Astrocyte (in vitro differentiated cells and primary cell): ENCODE data around the gene BUB1. TPM values are rescaled to one million over a fixed set of nuclear protein-coding genes. Genes with fewer than 3 reads are reported as not detected.
"Not testable (repeated sequence)": the region's sequence is repeated elsewhere in the genome, so short reads cannot be mapped to it uniquely, and the experiment has no call there.

Experiments used
- DNase-seq: peaks from one replicate; pipeline ENCODE4 v3.0.0-alpha.2; 2010; ENCODE audit warnings: low read depth
- FAIRE-seq: peaks from 2 replicates; lab custom pipeline; 2011; peaks lifted over from hg19 to GRCh38; lab: Jason Lieb, UNC
- H2AFZ ChIP-seq: 2 replicates; pipeline ENCODE4 v1.6.0; 2012; ENCODE audit warnings: low read depth, low read length, inconsistent platforms
- H3K27ac ChIP-seq: 2 replicates; pipeline ENCODE4 v1.5.1; 2011; ENCODE audit warnings: low read depth, low read length, inconsistent platforms
- H3K27me3 ChIP-seq: 2 replicates; pipeline ENCODE4 v1.6.0; 2011; ENCODE audit warnings: low read length, inconsistent platforms; ENCODE audit not compliant: insufficient read depth
- H3K36me3 ChIP-seq: 2 replicates; pipeline ENCODE4 v1.5.1; 2011; ENCODE audit warnings: low read length, inconsistent platforms; ENCODE audit not compliant: insufficient read depth
- H3K4me1 ChIP-seq: 2 replicates; pipeline ENCODE4 v1.5.1; 2011; ENCODE audit warnings: low read length, inconsistent platforms; ENCODE audit not compliant: insufficient read depth
- H3K4me2 ChIP-seq: 2 replicates; pipeline ENCODE4 v1.6.0; 2012; ENCODE audit warnings: low read length, inconsistent platforms
- H3K4me3 ChIP-seq: 2 replicates; pipeline ENCODE4 v1.5.1; 2011; ENCODE audit warnings: low read depth, mild to moderate bottlenecking, low read length, inconsistent platforms; ENCODE audit not compliant: insufficient read depth
- H3K79me2 ChIP-seq: 2 replicates; pipeline ENCODE4 v1.6.0; 2012; ENCODE audit warnings: mild to moderate bottlenecking, low read length, inconsistent platforms; ENCODE audit not compliant: insufficient read depth
- H3K9ac ChIP-seq: 2 replicates; pipeline ENCODE4 v1.6.0; 2012; ENCODE audit warnings: mild to moderate bottlenecking, low read length, inconsistent platforms
- H3K9me3 ChIP-seq: 2 replicates; pipeline ENCODE4 v1.5.1; 2012; ENCODE audit warnings: low read depth, mild to moderate bottlenecking, low read length, inconsistent platforms; ENCODE audit not compliant: insufficient read depth
- H4K20me1 ChIP-seq: 2 replicates; pipeline ENCODE4 v1.6.0; 2012; ENCODE audit warnings: low read length, inconsistent platforms; ENCODE audit not compliant: insufficient read depth
- H3K27ac Mint-ChIP-seq: one replicate; pipeline ENCODE4 v1.8.0; 2021; ENCODE audit warnings: mild to moderate bottlenecking, mixed read lengths; ENCODE audit not compliant: unreplicated experiment
- H3K27me3 Mint-ChIP-seq: one replicate; pipeline ENCODE4 v1.8.0; 2021; ENCODE audit warnings: low read depth, mixed read lengths; ENCODE audit not compliant: unreplicated experiment
- H3K36me3 Mint-ChIP-seq: one replicate; pipeline ENCODE4 v1.8.0; 2021; ENCODE audit warnings: low read depth, mixed read lengths; ENCODE audit not compliant: unreplicated experiment
- H3K4me1 Mint-ChIP-seq: one replicate; pipeline ENCODE4 v1.8.0; 2021; ENCODE audit warnings: low read depth, mixed read lengths; ENCODE audit not compliant: unreplicated experiment
- H3K4me3 Mint-ChIP-seq: one replicate; pipeline ENCODE4 v1.8.0; 2021; ENCODE audit warnings: mild to moderate bottlenecking, moderate library complexity, mixed read lengths; ENCODE audit not compliant: unreplicated experiment
- H3K9me3 Mint-ChIP-seq: one replicate; pipeline ENCODE4 v1.8.0; 2021; ENCODE audit warnings: mild to moderate bottlenecking, mixed read lengths; ENCODE audit not compliant: unreplicated experiment
- total RNA-seq: library from RNA; stranded (reverse); gene quantifications from 2 replicates; pipeline ENCODE4 v1.2.1, GENCODE V29; 2021

The BUB1 gene
- total RNA-seq, 1 donor from 2014 or later: 8.0 TPM

DNA sequence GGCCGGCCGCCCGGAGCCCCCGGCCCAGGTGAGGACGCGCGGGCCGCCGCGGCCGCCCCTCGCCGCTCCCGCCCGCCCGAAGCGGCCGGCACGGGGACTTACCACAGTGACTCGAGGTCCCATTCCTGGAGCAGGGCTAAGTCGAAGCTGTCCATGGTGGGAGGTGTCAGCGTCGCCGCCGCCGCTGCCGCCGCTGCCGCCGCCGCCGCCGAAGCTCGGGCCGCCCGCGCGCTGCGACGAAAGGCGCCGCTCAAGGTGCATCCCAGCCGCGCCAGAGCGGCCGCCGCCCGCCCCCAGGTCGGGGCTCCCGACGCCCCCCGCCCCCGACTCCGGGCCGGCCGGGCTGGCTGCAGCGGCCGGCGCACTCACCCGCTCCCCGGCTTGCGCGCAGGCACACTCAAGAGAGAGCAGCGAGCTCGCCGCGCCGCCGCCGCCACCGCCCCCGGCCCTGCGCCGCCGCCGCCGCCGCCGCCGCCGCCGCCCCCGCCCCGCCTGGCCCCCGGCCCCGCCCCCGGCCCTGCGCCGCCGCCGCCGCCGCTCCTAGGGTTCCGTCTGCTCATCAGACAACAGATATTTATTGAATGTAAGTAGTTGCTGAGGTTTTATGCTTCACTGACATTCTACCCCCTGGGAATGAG is 67.1 kb downstream of the BUB1 start:
- H3K4me1 Mint-ChIP-seq, H3K27me3 ChIP-seq, H3K36me3 ChIP-seq, H3K27ac ChIP-seq, H4K20me1 ChIP-seq, H3K9me3 Mint-ChIP-seq, H3K9ac ChIP-seq, H3K27ac Mint-ChIP-seq, H3K36me3 Mint-ChIP-seq, H3K27me3 Mint-ChIP-seq, H3K9me3 ChIP-seq, H3K4me2 ChIP-seq, FAIRE-seq, H3K4me3 Mint-ChIP-seq, H3K4me1 ChIP-seq, H2AFZ ChIP-seq, H3K79me2 ChIP-seq, H3K4me3 ChIP-seq, DNase-seq: not testable (repeated sequence)

DNA sequence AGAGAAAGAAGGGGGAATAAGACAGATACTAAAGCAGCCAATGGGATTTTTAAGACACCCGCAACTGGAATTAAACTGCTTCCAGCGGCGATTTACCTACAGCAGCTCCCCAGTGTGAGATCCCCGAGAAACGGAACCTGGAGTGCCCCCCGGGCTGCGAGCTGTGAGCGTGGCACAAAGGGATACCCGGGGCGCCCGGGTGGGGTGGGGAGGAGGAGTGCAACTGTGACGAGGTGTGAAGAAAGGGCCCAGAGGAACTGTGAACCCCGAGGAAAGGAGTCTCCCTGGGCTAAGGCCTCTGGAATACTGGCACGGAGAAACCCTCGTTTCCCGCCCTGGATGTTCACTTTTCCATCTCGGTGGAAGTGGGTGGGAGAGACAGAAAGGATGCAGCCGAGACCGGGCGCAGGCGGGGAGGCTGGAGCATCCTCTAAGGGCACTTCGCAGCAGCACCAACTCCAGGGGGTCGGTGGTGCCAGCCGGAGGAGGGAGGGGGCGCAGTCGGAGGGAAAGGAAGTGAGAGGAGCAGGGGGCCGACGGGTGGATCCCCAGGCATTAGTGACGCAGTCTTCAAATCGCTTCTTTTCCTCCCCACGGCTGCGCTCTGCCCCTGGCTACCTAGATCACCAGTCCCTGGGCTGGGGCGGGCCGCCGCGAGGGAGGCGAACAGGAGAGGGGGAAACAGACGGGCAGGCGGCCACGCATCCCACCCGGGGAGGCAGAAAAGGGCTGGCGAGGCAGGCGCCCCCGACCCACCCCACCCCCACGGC is 67.8 kb downstream of the BUB1 start:
- not testable (repeated sequence) for FAIRE-seq, H3K9me3 Mint-ChIP-seq, H3K4me3 ChIP-seq, H3K27me3 ChIP-seq, H3K36me3 Mint-ChIP-seq, H3K4me3 Mint-ChIP-seq, H3K9me3 ChIP-seq, H3K36me3 ChIP-seq, H4K20me1 ChIP-seq, H3K9ac ChIP-seq, H3K4me1 ChIP-seq, DNase-seq, H3K4me2 ChIP-seq, H3K79me2 ChIP-seq, H3K27ac ChIP-seq, H2AFZ ChIP-seq, H3K4me1 Mint-ChIP-seq, H3K27me3 Mint-ChIP-seq, H3K27ac Mint-ChIP-seq

DNA sequence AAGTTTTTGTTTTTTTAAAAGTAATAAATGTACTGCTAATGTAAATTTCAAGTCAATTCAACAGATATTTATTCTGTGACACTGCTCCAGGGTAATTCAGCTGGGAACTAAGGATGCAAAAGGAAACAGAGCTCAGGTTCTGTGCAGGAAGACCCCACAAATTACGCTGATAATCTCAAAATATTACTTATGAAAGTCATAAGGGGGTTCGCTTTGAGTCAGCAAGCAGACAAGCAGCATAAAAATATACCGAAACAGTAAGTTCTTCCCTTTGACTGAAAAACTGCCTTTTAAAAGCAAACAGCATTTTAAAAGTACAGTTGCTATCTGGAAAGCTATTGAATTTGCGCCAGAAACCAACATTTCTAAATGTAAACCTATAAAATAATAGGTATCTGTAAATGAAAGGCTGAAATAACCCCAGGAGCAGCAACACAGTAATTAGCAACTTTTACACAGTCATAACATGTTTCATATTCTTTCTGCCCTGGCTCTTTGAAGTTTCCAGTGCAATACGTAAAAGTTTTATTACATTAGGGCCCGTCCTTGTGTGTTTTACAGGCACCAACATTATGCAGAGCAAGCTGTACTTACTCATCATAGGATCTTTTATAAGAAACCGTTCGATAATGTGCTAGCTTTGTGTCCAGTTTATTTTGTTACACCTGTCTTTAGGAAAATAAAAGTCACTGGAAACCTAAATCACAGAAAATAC is 68.9 kb downstream of the BUB1 start:
- not testable (repeated sequence) for H3K4me3 Mint-ChIP-seq, H4K20me1 ChIP-seq, H3K27ac Mint-ChIP-seq, H3K4me3 ChIP-seq, H3K27me3 Mint-ChIP-seq, H3K9me3 ChIP-seq, H3K27ac ChIP-seq, H3K36me3 Mint-ChIP-seq, FAIRE-seq, H3K4me1 Mint-ChIP-seq, H3K4me1 ChIP-seq, H2AFZ ChIP-seq, H3K9me3 Mint-ChIP-seq, H3K4me2 ChIP-seq, H3K9ac ChIP-seq, H3K36me3 ChIP-seq, DNase-seq, H3K27me3 ChIP-seq, H3K79me2 ChIP-seq

DNA sequence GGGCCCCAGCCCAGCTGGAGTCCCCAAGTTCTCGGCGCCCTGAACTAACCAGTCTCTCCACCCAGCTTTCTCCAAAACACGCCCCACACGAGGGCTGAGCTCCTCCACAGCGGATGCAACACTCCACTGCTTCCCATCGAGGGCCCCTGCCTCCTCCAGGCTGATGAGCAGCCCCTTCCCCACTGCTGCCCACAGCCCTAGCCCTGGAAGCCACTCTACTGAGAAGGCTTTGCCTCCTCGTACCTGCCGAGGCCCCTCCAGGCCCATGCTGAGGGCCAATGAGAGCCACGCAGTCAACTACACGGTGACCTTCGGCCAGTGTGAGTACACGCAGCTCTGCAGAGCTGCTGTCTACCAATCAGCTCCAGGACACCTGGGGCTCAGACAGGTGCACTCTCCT is 72.8 kb downstream of the BUB1 start:
- H3K27me3 ChIP-seq, H3K27ac Mint-ChIP-seq, H3K9me3 ChIP-seq, H3K4me1 Mint-ChIP-seq, H4K20me1 ChIP-seq, H3K79me2 ChIP-seq, H2AFZ ChIP-seq, H3K9ac ChIP-seq, H3K4me2 ChIP-seq, H3K4me1 ChIP-seq, H3K4me3 Mint-ChIP-seq, H3K27ac ChIP-seq, H3K9me3 Mint-ChIP-seq, H3K36me3 Mint-ChIP-seq, H3K36me3 ChIP-seq, H3K27me3 Mint-ChIP-seq, FAIRE-seq, DNase-seq, H3K4me3 ChIP-seq: not testable (repeated sequence)

DNA sequence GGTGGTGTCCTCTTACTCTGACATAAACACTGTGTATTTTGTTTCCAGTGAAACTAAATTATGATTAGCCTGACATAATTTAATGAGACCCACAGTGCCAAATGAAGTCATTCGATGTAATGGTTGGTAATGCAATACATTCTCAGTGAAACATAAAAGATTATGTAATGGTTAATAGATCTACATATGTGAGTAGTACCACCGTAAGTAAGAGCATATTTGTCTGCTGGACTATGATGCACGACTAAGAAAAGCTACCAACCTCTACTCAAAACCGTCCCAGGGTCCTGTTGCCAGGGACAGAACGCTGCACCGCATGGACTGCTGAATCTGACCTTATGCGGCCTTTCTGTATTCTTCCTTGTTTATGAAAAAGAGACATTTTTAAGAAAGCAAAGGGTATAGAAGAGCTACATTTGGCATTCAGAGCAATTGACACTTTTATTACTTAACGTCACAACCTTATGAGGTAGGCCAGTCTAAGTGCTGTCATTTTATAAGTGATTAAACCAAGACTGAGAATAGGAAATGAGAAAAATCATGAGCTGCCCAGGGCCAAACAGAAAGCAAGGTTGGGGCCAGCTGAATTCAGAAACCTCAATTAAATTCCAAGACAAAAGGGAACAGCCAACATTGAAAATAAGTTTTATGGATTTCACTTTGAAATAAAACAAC is 73.8 kb downstream of the BUB1 start:
- not testable (repeated sequence) for H2AFZ ChIP-seq, H3K4me3 ChIP-seq, H3K4me1 Mint-ChIP-seq, H3K27me3 Mint-ChIP-seq, H3K27me3 ChIP-seq, H3K4me1 ChIP-seq, H3K36me3 Mint-ChIP-seq, H3K9me3 Mint-ChIP-seq, DNase-seq, H3K79me2 ChIP-seq, H3K4me3 Mint-ChIP-seq, H3K4me2 ChIP-seq, H4K20me1 ChIP-seq, H3K27ac Mint-ChIP-seq, H3K9me3 ChIP-seq, H3K27ac ChIP-seq, FAIRE-seq, H3K36me3 ChIP-seq, H3K9ac ChIP-seq
